B cell (primary cell): ENCODE data around the gene SYTL1.

Source experiments
- EZH2 ChIP-seq: IDR thresholded peaks from 2 replicates; pipeline ENCODE4 v1.6.1; 2012; ENCODE audit warnings: borderline replicate concordance, low read depth, mild to moderate bottlenecking, moderate library complexity, low read length; ENCODE audit not compliant: insufficient read depth, poor library complexity, severe bottlenecking
- TF ChIP-seq, protein P1 (sequence below): fragments of 200-600 bp; IDR thresholded peaks from one replicate; pipeline ENCODE4 v1.8.0; 2022; ENCODE audit warnings: antibody characterized with exemption, mild to moderate bottlenecking

DNA sequence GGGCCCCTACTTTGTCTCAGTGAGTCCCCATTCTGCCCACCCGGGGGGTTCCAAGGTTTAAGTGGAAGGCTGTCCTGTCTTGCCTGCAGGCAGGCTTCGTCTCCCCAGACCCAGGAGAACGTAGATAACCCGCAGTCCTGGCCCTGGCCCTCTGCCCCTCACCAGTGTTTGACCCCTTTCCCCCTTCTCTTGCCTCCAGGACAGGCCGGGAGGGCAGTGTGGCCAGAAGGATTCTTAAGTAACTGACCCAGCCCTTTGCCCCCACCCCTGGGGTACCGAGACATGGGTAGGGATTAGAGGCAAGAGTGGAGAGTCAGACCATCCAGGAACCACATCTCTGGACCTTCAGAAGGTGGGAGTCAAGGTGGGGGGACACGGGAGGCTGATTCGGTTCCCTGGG, 11.0 kb upstream of the SYTL1 start:
- TF ChIP-seq, protein P1, sequence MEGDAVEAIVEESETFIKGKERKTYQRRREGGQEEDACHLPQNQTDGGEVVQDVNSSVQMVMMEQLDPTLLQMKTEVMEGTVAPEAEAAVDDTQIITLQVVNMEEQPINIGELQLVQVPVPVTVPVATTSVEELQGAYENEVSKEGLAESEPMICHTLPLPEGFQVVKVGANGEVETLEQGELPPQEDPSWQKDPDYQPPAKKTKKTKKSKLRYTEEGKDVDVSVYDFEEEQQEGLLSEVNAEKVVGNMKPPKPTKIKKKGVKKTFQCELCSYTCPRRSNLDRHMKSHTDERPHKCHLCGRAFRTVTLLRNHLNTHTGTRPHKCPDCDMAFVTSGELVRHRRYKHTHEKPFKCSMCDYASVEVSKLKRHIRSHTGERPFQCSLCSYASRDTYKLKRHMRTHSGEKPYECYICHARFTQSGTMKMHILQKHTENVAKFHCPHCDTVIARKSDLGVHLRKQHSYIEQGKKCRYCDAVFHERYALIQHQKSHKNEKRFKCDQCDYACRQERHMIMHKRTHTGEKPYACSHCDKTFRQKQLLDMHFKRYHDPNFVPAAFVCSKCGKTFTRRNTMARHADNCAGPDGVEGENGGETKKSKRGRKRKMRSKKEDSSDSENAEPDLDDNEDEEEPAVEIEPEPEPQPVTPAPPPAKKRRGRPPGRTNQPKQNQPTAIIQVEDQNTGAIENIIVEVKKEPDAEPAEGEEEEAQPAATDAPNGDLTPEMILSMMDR = no peak
- TF ChIP-seq EZH2 = no peak
